Measurements from ENCODE around the gene KPNA4.
"Not testable (repeated sequence)": the region's sequence is repeated elsewhere in the genome, so short reads cannot be mapped to it uniquely, and the experiment has no call there.

The KPNA4 gene

DNA sequence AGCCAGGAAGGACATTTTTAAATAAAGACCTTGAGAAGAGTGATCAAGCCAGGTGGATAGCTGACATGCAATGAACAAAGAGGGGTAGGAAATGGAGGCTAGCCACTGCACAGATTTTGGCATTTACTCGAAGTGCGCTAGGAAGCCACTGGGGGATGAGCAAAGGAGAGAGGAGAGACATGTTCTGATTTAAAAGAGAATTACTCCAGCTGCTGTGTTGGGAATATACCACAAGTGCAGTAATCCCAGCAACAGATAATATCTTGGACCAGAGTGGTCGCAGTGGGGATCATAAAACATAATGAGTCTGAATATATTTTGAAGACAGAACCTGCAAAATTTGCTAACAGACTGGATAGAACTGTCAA is 19.9 kb downstream of the KPNA4 start:
- TF ChIP-seq, protein P1, sequence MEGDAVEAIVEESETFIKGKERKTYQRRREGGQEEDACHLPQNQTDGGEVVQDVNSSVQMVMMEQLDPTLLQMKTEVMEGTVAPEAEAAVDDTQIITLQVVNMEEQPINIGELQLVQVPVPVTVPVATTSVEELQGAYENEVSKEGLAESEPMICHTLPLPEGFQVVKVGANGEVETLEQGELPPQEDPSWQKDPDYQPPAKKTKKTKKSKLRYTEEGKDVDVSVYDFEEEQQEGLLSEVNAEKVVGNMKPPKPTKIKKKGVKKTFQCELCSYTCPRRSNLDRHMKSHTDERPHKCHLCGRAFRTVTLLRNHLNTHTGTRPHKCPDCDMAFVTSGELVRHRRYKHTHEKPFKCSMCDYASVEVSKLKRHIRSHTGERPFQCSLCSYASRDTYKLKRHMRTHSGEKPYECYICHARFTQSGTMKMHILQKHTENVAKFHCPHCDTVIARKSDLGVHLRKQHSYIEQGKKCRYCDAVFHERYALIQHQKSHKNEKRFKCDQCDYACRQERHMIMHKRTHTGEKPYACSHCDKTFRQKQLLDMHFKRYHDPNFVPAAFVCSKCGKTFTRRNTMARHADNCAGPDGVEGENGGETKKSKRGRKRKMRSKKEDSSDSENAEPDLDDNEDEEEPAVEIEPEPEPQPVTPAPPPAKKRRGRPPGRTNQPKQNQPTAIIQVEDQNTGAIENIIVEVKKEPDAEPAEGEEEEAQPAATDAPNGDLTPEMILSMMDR (IDR thresholded peaks at IDR 0.05; ENCODE audit: low read depth, low read length) = no peak
- DNase-seq (ENCODE audit: low read depth in 2 of 2) = no peak
- no peak overlapping the region for H3K4me3 ChIP-seq (replicated peaks in 1 of 2; ENCODE audit: low read depth in 2 of 2, low read length in 2 of 2)

DNA sequence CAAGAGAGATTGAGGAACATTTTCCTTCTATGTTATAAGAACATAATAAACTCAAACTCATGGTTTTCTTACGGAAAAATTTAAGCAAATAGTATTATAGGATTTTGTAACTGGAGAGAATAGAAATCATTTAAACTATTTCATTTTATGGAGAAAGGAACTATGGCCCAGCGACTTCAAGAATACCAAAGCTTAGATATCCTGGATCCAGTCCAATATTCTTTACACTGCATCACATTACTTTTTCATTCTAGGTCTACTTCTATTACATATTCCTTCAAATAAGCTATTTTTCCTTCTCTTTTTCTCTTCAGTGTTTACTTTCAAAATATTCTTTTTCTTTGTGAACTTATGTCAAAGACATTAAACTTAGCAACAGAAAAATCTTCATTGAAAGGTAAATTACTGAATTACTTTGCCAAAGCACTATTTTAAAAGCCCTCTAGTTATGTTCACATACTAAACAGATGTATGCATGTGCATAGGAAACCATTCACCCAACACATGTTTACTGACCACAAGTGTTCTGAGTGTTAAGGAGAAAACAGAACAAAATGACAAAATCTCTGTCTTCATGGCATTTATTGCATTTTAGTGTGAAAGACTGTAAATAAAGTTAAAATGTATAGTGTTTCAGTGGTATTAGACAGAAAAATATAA is 20.4 kb downstream of the KPNA4 start:
- DNase-seq (ENCODE audit: low read depth in 2 of 2) = peak; percentile 21 to 49
- TF ChIP-seq, protein P1 (IDR thresholded peaks at IDR 0.05; ENCODE audit: low read depth, low read length) = no peak
- no peak overlapping the region for H3K4me3 ChIP-seq (replicated peaks in 1 of 2; ENCODE audit: low read depth in 2 of 2, low read length in 2 of 2)

DNA sequence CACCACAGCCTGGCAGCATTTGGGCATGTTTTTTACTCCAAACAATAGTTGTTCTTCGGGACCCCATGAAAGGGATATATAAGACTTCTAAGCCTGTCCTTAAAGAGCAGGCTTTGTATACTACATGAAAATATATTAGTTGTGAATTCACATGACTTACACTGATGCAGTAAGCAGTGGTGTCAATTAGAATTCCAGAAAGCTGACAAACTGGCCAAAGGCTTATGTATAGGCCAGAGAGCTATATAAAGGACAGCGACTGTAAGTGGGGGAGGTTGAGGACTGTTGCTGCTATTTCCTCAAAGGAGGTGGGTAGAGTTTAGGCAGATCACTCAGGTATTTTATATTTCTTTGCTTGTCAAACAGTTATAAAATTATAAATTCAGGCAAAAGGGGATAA is 24.8 kb downstream of the KPNA4 start:
- TF ChIP-seq, protein P1 (IDR thresholded peaks at IDR 0.05; ENCODE audit: low read depth, low read length) = no peak
- peak in 1 of 2 donors; percentile 31 for DNase-seq (ENCODE audit: low read depth in 2 of 2)
- H3K4me3 ChIP-seq (replicated peaks in 1 of 2; ENCODE audit: low read depth in 2 of 2, low read length in 2 of 2) = no peak overlapping the region

DNA sequence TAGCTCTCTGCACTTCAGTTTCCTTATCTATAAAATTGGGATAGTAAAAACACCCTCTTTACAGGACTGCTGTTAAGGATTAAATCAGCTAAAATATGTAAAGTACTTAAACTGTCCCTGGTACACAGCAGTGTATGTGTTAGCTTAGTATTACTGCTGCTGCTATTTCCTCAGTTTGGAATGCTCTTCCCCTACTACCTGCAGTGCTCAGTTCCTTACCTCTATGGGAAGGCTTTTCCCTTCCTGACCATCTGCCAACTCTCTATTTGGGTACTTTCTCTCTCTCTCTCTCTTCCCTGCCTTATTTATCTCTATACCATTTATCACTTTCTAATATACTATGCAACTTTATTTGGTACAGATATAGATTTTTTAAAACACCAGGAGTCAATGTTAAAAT is 26.5 kb downstream of the KPNA4 start:
- no peak for DNase-seq (ENCODE audit: low read depth in 2 of 2)
- TF ChIP-seq, protein P1 (IDR thresholded peaks at IDR 0.05; ENCODE audit: low read depth, low read length) = no peak
- H3K4me3 ChIP-seq (replicated peaks in 1 of 2; ENCODE audit: low read depth in 2 of 2, low read length in 2 of 2) = no peak overlapping the region

DNA sequence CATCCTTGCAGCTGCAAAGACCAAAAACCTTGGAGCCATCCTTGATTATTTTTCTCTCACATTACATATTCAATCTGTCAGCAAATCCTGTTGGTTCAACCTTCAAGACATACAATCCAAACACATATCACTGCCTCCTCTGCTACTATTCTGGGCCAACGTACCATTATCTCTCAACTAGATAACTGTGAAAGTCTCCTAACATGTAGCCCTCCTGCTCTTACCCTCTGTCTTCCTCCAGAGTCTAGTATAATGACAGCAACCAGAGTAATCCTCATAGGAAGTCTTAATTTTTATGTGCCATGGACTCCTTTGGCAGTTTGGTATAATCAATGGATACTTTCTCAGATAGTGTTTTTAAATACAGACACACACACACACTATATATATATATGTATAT is 27.6 kb downstream of the KPNA4 start:
- TF ChIP-seq, protein P1 (IDR thresholded peaks at IDR 0.05; ENCODE audit: low read depth, low read length) = no peak

DNA sequence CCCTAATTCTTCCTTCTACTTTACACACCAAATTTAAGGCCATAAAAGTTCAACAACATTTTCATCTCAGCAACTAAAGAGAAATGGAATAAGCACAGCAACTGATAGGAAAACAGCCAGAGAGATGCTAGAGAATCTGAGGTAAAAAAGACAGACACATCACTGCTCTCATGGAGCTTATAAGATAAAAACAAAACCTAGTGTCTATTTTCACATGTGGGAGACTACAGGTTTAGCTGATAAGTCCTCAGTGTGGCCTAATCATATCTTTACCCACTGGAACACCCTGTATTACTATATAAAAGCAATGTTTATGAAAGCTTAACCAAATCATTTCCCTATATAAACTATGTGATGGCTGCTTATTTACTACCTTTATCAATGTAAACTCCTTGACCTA is 33.0 kb downstream of the KPNA4 start:
- TF ChIP-seq, protein P1 (IDR thresholded peaks at IDR 0.05; ENCODE audit: low read depth, low read length) = no peak
- H3K4me3 ChIP-seq (replicated peaks in 1 of 2; ENCODE audit: low read depth in 2 of 2, low read length in 2 of 2) = no peak overlapping the region
- DNase-seq (ENCODE audit: low read depth in 2 of 2) = no peak

More for the DNA sequence above, 27.6 kb downstream of the KPNA4 start:
- no peak overlapping the region for H3K4me3 ChIP-seq (replicated peaks in 1 of 2; ENCODE audit: low read depth in 2 of 2, low read length in 2 of 2)
- DNase-seq (ENCODE audit: low read depth in 2 of 2) = no peak

DNA sequence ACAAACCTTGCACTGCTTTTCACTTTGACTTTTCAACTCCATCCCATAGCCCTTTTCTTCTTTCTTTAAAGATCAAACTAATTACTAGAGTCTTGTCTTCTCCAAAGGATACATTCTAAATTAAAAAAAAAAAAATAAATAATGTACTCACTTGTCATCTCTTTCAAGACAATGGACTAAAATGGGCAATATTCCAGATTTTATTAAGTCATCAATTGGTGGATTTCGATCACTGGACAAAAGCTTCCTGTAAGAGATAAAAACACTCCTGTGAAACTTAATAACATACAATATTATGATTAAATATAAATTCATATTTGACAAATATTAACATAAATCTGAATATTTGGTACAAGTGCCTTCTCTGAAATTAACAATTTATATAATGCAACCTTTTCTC is 34.1 kb downstream of the KPNA4 start:
- peak; percentile 7 to 52 for DNase-seq (ENCODE audit: low read depth in 2 of 2)
- H3K4me3 ChIP-seq (replicated peaks in 1 of 2; ENCODE audit: low read depth in 2 of 2, low read length in 2 of 2) = no peak overlapping the region
- TF ChIP-seq, protein P1 (IDR thresholded peaks at IDR 0.05; ENCODE audit: low read depth, low read length) = no peak

DNA sequence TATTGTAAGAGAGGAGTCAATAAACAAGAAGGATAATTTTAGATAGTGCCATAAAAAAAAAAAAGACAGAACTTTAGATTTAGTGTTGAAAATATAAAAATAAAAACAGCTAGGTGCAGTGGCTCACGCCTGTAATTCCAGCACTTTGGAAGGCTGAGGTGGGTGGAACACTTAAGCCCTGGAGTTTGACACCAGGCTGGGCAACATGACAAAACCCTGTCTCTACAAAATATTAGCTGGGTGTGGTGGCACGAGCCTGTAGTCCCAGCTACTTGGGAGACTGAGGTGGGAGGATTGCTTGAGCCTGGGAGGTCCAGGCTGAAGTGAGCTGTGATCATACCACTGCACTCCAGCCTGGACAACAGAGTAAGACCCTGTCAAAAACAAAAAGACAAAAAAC is 49.0 kb downstream of the KPNA4 start:
- H3K4me3 ChIP-seq (replicated peaks in 1 of 2; ENCODE audit: low read depth in 2 of 2, low read length in 2 of 2); DNase-seq (ENCODE audit: low read depth in 2 of 2): not testable (repeated sequence)
